ENCODE data around the gene TTC8. TPM values are rescaled to one million over a fixed set of nuclear protein-coding genes. Genes with fewer than 3 reads are reported as not detected.

Gene TTC8
- total and polyA plus RNA-seq, 2 donors (not counting 1 experiment from before 2014, with no cell fraction given), result 31.2 to 44.2 TPM

- no peaks in the 10 kb centered on the region for H4K20me1 ChIP-seq (ENCODE audit: control insufficient read depth, extremely low read depth, insufficient read depth, low read length)
- peaks cover 2% of the 10 kb centered on the region for H3K4me1 ChIP-seq (ENCODE audit: control insufficient read depth, extremely low read depth, insufficient read depth, low read length)
- no peak overlapping the region for H3K27ac ChIP-seq (ENCODE audit: insufficient read depth, low read length)
- DNase-seq (ENCODE audit: low read depth in 2 of 2), result no peak
- no peaks in the 10 kb centered on the region for H3K36me3 ChIP-seq (ENCODE audit: control insufficient read depth, insufficient read depth, low read length)
- TF ChIP-seq EZH2 (IDR thresholded peaks at IDR 0.05; ENCODE audit: low read length, missing control alignments) (no peak), CTCF (conservative IDR thresholded peaks at IDR 0.05 in 1 of 2, IDR thresholded peaks at IDR 0.05 in 1 of 2; ENCODE audit: low read depth in 1 of 2, low read length in 2 of 2) (no peak)
- no peak overlapping the region for H3K9ac ChIP-seq (ENCODE audit: insufficient read depth, low read length)
- H3K27me3 ChIP-seq (ENCODE audit: control insufficient read depth, insufficient read depth, low read length), result no peaks in the 10 kb centered on the region
- no peaks in the 10 kb centered on the region for H3K9me3 ChIP-seq (ENCODE audit: control insufficient read depth, insufficient read depth, low read depth, low read length)
- no peak overlapping the region for H3K4me3 ChIP-seq (replicated peaks in 1 of 4; ENCODE audit: control extremely low read depth in 1 of 4, insufficient read depth in 1 of 4, low read depth in 3 of 4, low read length in 4 of 4)
- H3K79me2 ChIP-seq (ENCODE audit: control insufficient read depth, insufficient read depth, low read length), result peaks cover 8% of the 10 kb centered on the region
- no peak overlapping the region for H3K4me2 ChIP-seq (ENCODE audit: extremely low read depth, insufficient read depth, low read length)
- H2AFZ ChIP-seq (ENCODE audit: low read length), result no peak overlapping the region
Observed at GRCh38 chr14:88821378-88821777, 3.1 kb upstream of the TTC8 start.

GRCh38 chr14:88821888-88822287, 2.6 kb upstream of the TTC8 start:
- no peak for TF ChIP-seq CTCF (conservative IDR thresholded peaks at IDR 0.05 in 1 of 2, IDR thresholded peaks at IDR 0.05 in 1 of 2; ENCODE audit: low read depth in 1 of 2, low read length in 2 of 2)
- TF ChIP-seq EZH2 (IDR thresholded peaks at IDR 0.05; ENCODE audit: low read length, missing control alignments), result no peak
- H3K4me2 ChIP-seq (ENCODE audit: extremely low read depth, insufficient read depth, low read length), result no peak overlapping the region
- H3K4me3 ChIP-seq (replicated peaks in 1 of 4; ENCODE audit: control extremely low read depth in 1 of 4, insufficient read depth in 1 of 4, low read depth in 3 of 4, low read length in 4 of 4), result no peak overlapping the region
- no peaks in the 10 kb centered on the region for H3K9me3 ChIP-seq (ENCODE audit: control insufficient read depth, insufficient read depth, low read depth, low read length)
- H3K27ac ChIP-seq (ENCODE audit: insufficient read depth, low read length), result no peak overlapping the region
- H3K79me2 ChIP-seq (ENCODE audit: control insufficient read depth, insufficient read depth, low read length), result peaks cover 8% of the 10 kb centered on the region
- no peak for DNase-seq (ENCODE audit: low read depth in 2 of 2)
- H4K20me1 ChIP-seq (ENCODE audit: control insufficient read depth, extremely low read depth, insufficient read depth, low read length), result no peaks in the 10 kb centered on the region
- no peaks in the 10 kb centered on the region for H3K27me3 ChIP-seq (ENCODE audit: control insufficient read depth, insufficient read depth, low read length)
- H3K4me1 ChIP-seq (ENCODE audit: control insufficient read depth, extremely low read depth, insufficient read depth, low read length), result peaks cover 2% of the 10 kb centered on the region
- H3K36me3 ChIP-seq (ENCODE audit: control insufficient read depth, insufficient read depth, low read length), result no peaks in the 10 kb centered on the region
- no peak overlapping the region for H3K9ac ChIP-seq (ENCODE audit: insufficient read depth, low read length)
- no peak overlapping the region for H2AFZ ChIP-seq (ENCODE audit: low read length)

- Histone ChIP-seq H3K9me3 (ENCODE audit: control insufficient read depth, insufficient read depth, low read depth, low read length) (no peaks in the 10 kb centered on the region), H2AFZ (ENCODE audit: low read length) (peak overlapping the region; percentile 100), H3K27me3 (ENCODE audit: control insufficient read depth, insufficient read depth, low read length) (no peaks in the 10 kb centered on the region), H3K27ac (ENCODE audit: insufficient read depth, low read length) (peak overlapping the region; percentile 94), H3K9ac (ENCODE audit: insufficient read depth, low read length) (peak overlapping the region; percentile 86), H3K4me1 (ENCODE audit: control insufficient read depth, extremely low read depth, insufficient read depth, low read length) (peaks cover 2% of the 10 kb centered on the region), H3K4me3 (replicated peaks in 1 of 4; ENCODE audit: control extremely low read depth in 1 of 4, insufficient read depth in 1 of 4, low read depth in 3 of 4, low read length in 4 of 4) (peak overlapping the region; percentile 75 to 86 (median 80)), H3K36me3 (ENCODE audit: control insufficient read depth, insufficient read depth, low read length) (no peaks in the 10 kb centered on the region), H3K79me2 (ENCODE audit: control insufficient read depth, insufficient read depth, low read length) (peaks cover 14% of the 10 kb centered on the region), H4K20me1 (ENCODE audit: control insufficient read depth, extremely low read depth, insufficient read depth, low read length) (no peaks in the 10 kb centered on the region), H3K4me2 (ENCODE audit: extremely low read depth, insufficient read depth, low read length) (peak overlapping the region; percentile 96)
- TF ChIP-seq CTCF (conservative IDR thresholded peaks at IDR 0.05 in 1 of 2, IDR thresholded peaks at IDR 0.05 in 1 of 2; ENCODE audit: low read depth in 1 of 2, low read length in 2 of 2), result no peak
- no peak for TF ChIP-seq EZH2 (IDR thresholded peaks at IDR 0.05; ENCODE audit: low read length, missing control alignments)
- DNase-seq (ENCODE audit: low read depth in 2 of 2), result no peak
Observed at GRCh38 chr14:88823968-88824313, 510 bp upstream of the TTC8 start.
